Dedifferentiated amniotic fluid mesenchymal stem cell (primary cell): ENCODE measurements around the gene HNRNPK.

Experiments
- DNase-seq: peaks from one replicate; pipeline ENCODE4 v3.0.0-alpha.2; 2016; ENCODE audit errors: extremely low spot score

HNRNPK gene

DNA sequence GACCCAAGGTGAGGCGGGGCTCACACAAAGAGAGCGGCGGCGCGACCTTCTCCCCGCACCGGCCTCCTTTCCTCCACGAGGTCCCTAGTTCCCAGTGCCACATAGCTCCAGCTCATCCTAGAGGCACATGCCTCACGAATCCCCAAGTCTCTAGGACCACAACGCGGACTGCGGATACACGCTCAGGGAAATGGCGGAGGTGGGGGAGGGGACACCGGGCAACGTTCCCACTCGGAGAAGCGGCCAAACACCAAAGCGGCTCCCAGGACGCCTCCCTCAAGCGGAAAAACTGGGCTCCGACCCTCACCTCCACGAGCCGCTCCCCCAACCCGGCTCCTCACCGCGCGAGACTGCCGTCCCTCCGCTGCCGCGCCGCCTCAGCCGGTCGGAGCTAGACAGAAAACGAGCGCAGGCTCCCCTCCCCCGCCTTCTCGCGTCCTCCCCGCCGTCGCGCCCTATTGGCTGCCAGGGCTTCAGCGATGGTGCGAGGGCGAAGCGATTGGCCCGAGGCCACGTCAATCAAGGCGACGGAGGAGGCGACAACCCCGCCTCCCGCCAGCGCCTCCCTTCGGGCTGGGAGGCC, at the start of gene HNRNPK:
Gene HNRNPK (minus strand): TSS at position 404 of the 583 bp plus-strand sequence. CDS start 1,963 bp downstream, outside the sequence.
- peak; percentile 98 for DNase-seq

GRCh38 chr9:84027201-84027600, 47.2 kb upstream of the HNRNPK start:
- no peak for DNase-seq

DNA sequence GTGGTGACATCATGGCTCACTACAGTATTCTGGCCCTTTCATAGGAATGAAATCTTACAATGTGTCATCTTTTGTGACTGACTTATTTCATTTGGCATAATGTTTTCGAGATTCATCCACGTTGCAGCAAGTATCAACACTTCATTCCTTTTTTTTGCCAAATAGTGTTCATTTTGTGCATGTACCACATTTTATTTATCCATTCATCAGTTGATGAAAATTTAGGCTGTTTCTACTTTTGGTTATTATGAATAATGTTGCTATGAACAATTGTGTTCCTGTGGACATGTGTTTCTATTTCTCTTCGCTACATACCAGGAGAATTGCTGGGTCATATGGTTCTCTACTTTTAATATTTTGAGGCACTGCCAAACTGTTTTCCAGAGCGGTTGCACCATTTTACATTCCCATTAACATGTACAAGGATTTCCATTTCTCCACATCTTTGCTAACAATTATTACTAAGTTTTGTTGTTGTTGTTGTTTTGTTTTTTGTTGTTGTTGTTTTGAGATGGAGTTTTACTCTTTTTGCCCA, 44.1 kb upstream of the HNRNPK start:
- no peak for DNase-seq

- DNase-seq: no peak
Observed at GRCh38 chr9:84007662-84008061, 27.6 kb upstream of the HNRNPK start.

- no peak for DNase-seq
Observed at GRCh38 chr9:84003246-84003645, 23.2 kb upstream of the HNRNPK start.

DNA sequence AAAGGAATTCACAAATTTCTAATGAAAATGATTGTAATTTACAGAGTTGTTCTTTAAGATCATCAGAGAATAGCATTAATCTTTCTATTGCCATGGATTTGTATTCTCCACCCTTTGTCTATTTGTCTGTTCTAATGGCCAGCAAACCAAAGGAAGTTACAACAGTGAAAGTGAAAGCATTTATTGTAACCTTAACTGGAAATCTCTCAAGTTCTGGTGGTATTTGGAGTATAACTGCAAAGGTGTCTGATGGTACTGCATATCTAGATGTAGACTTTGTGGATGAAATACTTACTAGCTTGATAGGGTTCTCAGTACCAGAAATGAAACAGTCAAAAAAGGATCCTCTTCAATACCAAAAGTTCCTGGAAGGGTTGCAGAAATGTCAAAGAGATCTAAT, 22.3 kb upstream of the HNRNPK start:
- DNase-seq: no peak

DNA sequence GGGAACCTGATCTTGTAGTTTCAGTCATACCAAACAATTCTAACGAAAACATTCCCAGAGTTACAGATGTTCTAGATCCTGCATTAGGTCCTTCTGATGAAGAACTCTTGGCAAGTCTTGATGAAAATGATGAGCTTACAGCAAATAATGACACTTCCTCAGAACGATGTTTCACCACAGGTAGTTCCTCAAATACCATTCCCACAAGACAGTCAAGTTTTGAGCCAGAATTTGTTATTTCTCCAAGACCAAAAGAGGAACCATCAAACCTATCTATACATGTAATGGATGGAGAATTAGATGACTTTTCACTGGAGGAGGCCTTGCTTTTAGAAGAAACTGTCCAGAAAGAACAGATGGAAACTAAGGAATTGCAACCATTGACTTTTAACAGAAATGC, 21.6 kb upstream of the HNRNPK start:
- DNase-seq: no peak

DNA sequence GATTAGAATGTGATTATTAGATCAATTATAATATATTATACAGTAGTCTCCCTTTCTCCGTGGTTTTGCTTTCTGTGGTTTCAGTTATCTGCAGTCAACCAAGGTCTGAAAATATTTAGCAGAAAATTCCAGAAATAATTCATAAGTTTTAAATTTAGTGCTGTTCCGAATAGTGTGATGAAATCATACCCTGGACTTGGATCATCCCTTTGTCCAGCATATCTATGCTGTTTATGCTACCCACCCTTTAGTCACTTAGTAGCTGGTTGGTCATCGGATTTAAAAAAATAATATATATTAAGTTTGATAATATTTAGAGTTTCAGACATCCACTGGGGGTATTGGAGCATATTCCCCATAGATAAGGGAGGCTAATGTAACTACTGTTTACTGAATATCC, 20.2 kb upstream of the HNRNPK start:
- peak; percentile 26 for DNase-seq

GRCh38 chr9:83999141-83999918, 19.3 kb upstream of the HNRNPK start:
- DNase-seq: no peak

GRCh38 chr9:83996126-83996525, 16.1 kb upstream of the HNRNPK start:
- no peak for DNase-seq

GRCh38 chr9:83992901-83993300, 12.9 kb upstream of the HNRNPK start:
- no peak for DNase-seq

DNA sequence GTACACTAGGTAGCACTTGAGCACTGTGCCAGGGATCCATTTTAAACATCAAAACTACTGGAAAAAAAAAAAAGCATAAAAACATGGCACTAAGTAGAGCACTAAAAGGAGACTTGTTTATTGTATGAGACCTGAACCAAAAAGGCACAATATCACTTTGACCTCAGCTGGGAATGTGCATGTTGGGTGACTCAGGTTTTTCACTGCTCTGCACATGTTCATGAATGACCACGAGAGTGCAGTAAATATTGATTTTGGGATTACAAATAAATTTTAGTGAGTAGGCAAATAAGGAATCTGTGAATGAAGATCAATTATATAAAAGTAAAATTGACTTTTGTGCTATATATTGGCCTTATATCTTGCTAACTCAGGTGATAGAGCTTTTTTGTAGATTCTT, 12.4 kb upstream of the HNRNPK start:
- DNase-seq: no peak

DNA sequence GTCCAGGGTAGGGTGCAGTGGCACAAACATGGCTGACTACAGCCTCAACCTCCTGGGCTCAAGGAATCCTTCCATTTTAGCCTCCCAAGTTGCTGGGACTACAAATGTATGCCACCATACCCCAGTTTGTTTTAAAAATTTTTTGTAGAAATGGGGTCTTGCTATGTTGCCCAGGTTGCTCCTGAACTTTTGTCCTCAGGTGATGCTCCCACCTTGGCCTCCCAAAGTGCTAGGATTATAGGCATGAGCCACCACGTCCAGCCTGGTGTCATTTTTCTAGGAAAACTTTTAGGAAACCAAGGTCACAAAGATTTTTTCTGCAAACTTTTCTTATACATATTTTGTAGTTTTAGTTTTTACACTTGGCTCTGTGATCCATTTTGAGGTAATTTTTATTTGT, 11.3 kb upstream of the HNRNPK start:
- no peak for DNase-seq

- no peak for DNase-seq
Observed at GRCh38 chr9:83988411-83988810, 8.4 kb upstream of the HNRNPK start.

DNA sequence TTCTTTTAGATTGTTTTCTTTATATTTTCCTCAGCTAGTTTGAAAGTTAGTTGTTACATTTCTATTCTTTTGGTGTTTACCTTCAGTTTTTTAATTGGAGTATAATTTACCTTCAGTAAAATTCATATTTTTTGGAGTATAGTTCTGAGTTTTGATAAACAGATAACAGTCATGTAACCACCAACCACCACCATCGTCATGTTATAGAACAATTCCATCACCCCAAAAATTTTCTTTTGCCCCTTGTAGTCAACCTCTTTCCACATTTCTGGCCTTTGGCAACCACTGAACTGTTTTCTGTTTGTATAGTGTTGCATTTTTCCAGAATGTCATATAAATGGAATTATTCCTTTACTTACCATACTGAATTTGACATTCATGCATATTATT, 7.4 kb upstream of the HNRNPK start:
- no peak for DNase-seq

- DNase-seq: no peak
Observed at GRCh38 chr9:83986765-83987401, 6.9 kb upstream of the HNRNPK start.

DNA sequence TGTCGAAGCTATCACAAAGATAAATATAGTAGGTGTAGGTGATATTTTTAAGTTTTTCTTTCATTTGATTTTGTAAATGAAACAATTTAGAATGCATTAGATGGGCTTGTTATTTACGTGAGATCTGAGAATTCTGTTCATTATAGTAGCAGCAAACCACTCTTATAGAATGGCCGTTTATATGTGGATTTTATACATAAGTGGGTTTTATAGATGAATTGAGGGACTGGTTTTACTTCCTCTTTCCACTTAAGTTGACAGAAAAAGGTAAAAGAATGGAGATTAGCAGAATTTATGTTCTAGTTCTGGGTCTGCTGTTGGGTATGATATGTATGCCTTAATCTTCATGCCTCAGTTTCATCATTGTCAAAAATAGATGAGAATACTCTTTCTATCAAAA, 6.2 kb upstream of the HNRNPK start:
- no peak for DNase-seq

DNA sequence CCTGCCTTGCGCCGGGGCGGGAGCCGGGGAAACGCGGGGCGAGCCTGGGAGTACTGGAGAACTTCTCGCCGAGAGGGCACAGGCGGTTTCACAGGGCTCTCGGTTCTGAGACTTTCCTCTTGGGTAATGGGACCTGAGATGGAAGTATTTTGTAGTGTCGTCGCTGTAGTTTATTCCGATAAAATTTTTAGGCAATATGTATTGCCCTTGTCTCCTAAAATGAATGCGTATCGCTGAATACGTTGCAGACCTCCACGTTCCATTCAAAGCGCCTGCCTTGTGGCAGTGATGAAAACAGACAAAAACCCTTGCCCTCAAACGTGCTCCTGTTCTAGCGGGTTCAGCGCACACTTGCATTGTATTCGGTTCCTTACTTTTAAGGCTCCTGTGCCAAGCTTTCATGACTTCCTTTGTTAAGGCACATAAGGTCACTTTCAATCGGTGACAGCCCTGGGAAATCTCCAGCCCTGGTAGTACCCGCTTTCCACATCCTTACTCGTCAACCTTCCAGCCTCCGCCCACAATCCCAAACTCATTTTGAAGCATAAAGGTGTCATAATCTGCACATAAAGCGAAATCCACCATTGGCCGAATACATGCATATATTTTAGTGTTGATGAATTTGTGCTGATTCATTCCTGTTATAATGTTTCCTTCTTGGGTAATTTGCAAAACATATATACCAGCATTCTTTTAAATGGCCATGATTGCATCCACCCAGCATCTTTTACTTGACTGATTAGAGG, 1.3 kb upstream of the HNRNPK start:
- DNase-seq: peak; percentile 26

DNA sequence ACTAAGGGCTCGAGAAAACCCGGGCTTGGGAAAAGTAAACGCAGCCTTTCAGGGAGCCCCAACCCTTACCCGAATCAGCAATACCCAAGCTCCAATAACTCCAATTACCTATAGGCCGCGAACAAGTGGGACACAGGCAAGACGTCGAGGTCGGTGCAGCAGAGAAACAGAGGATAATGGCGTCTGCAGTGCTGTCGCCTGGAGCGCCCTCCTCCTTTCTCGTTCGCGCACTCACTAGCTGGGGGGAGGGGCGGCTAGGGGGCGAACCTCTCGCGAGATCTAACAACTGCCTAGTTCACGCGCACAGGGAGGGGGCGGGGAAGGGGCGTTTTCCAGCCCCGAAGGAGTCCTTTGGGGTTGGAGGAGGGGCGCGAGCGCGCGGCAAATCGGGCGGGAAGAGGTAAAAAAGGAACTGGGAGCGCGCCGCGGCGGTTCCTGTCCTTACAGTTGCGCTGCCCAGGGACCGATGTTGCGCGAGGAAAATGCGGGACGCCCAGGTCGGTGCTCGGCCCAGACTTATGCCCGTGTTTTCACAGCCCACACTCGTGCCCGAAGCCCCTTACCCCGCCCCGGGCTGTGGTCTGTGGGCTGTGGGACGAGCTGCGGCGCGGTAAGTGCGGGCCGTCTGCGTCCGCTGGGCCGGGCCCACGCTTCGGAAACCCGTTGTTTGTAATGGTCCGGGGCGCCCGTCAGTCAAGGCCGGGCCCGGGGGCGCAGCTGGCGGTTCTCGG, 545 bp upstream of the HNRNPK start, which contains the start of gene RMI1:
Gene RMI1 (plus strand): TSS at position 411 of the 731 bp plus-strand sequence. CDS start 20,182 bp downstream, outside the sequence.
- DNase-seq: peak; percentile 98

DNA sequence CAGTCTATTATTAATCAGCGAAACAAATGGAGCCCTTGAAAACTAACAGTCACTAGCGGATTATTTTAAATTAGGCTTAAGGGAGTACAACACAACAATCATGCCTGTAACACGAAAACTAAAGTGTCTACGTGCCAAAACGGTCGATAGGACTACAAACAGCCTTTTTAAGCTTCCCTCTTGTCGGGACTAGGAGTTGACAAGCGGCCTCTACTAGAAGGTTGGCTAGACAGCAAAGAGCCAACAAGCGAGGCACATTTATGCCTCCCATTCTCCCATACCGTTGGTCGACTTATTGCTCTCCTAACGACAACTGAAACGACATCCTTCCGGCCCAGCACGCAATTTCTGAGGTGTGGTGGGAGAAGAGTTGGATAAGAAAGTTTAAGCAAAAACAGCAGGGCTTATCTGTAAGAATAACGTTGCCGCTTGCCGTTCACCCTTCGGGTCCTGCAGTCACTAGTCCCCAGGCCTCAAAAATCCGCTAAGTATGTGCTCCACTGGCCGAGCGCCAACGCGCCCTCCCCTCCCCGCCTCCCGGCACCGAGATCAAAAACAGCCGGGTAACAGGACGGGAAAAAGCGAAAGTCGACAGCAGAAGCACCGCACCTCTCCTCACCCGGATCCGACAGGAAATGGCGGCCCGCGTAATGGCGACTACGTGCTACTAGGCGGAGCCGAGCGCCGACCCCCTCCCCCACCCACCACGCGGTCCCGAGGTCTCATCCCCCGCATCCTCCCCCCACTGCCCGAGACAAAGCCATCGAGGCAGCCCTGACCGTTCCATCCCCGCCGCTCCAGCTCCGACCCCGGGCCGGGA, 813 bp downstream of the HNRNPK start:
- peak; percentile 47 for DNase-seq
